Measurements from ENCODE around the gene STOX2.

DNA sequence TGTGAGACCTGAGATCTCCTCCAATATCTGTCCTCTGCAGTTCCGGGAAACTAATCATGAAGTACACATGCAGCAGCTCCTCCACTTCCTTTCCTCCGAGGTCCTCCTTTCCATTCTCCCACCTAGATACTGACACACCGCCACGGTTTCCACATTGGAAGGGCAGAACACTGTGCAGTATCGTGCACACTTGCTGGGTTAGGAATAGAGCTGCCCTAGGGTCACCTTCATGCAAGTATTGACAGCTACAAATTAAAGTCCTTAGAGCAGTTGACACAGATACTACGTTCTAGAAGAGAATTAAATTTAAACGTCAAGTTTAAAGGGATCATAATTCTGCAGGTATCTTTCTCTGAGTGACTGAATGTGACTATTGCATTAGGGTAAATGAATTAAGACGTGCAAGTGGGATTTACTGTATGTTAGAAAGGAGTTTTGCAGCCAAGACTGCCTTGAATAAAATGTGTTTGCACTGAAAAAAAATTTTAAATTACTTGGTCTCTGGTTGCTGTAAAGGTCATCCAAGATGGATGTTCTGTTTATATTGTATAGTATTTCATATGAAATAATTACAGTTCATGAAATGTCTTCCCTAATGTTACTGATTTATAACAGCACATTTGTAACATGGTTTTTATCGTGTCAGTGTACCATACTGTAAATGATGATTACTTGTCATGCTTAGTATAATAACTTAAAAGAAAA lies 117.7 kb downstream of the STOX2 start:
- TF ChIP-seq EZH2 (IDR thresholded peaks at IDR 0.05; ENCODE audit: borderline replicate concordance, control insufficient read depth, low read depth, low read length) = no peak
- TF ChIP-seq ZSCAN29 (IDR thresholded peaks at IDR 0.05) = no peak
- no peak for TF ChIP-seq POLR2AphosphoS2 (IDR thresholded peaks at IDR 0.05; ENCODE audit: low read depth, low read length)
- no peak for TF ChIP-seq POLR2A (IDR thresholded peaks at IDR 0.05; ENCODE audit: low read depth, low read length)
- TF ChIP-seq POLR2AphosphoS5 (IDR thresholded peaks at IDR 0.05; ENCODE audit: low read length) = no peak
- TF ChIP-seq TARDBP (IDR thresholded peaks at IDR 0.05; ENCODE audit: borderline replicate concordance) = no peak
- TF ChIP-seq ZNF24 (IDR thresholded peaks at IDR 0.05) = no peak
- TF ChIP-seq PML (IDR thresholded peaks at IDR 0.05; ENCODE audit: low read length) = no peak
- TF ChIP-seq CREB1 (IDR thresholded peaks at IDR 0.05; ENCODE audit: low read depth) = no peak
- TF ChIP-seq FOS (IDR thresholded peaks at IDR 0.05; ENCODE audit: borderline replicate concordance, extremely low read depth, insufficient read length) = no peak
- no peak for TF ChIP-seq NFIC (IDR thresholded peaks at IDR 0.05; ENCODE audit: low read depth, low read length)
- no peak for TF ChIP-seq JUND (IDR thresholded peaks at IDR 0.05; ENCODE audit: low read depth, low read length)

Data from GM12878 (cell line).